Panc1 (cell line): ENCODE measurements around the gene TRIM62. TPM values are rescaled to one million over a fixed set of nuclear protein-coding genes. Genes with fewer than 3 reads are reported as not detected.

Experiments used
- ATAC-seq: fragments of 200-7000 bp; cut with Tn5 transposase; 2 replicates; pipeline ENCODE4 v1.9.1; 2020; ENCODE audit warnings: mild to moderate bottlenecking, moderate library complexity
- BruUV-seq: library from RNA; stranded (reverse); fragments of 400-500 nt; replicated peaks from 2 replicates; lab custom pipeline; 2021; lab: Mats Ljungman, UMichigan
- CTCF ChIA-PET: fragments of 300-600 bp; sonication (Branson Sonifier 250); formaldehyde crosslinking; loops from one replicate; lab custom pipeline; 2022; ENCODE audit warnings: antibody characterized with exemption; lab: Charles Lee
- POLR2A ChIA-PET: fragments of 300-600 bp; sonication (Branson Sonifier 250); formaldehyde crosslinking; loops from one replicate; lab custom pipeline; 2022; ENCODE audit warnings: antibody characterized with exemption; lab: Charles Lee
- DNase-seq: peaks from one replicate; pipeline ENCODE4 v3.0.0-alpha.2; 2010; ENCODE audit warnings: low read depth, low spot score
- H3K27ac ChIP-seq: 2 replicates; pipeline ENCODE4 v1.5.1; 2011; ENCODE audit warnings: mild to moderate bottlenecking, low read length, inconsistent platforms
- H3K27me3 ChIP-seq: fragments of 200-500 bp; sonication (Bioruptor generic); 2 replicates; pipeline ENCODE4 v1.6.0; 2014; ENCODE audit warnings: low read length, inconsistent platforms; ENCODE audit not compliant: control insufficient read depth, insufficient read depth
- H3K36me3 ChIP-seq: fragments of 200-500 bp; sonication (Bioruptor generic); 2 replicates; pipeline ENCODE4 v1.5.1; 2014; ENCODE audit warnings: inconsistent platforms, mild to moderate bottlenecking, low read length, moderate library complexity; ENCODE audit not compliant: control insufficient read depth, insufficient read depth
- H3K4me1 ChIP-seq: 2 replicates; pipeline ENCODE4 v1.5.1; 2011; ENCODE audit warnings: inconsistent platforms, mild to moderate bottlenecking, low read length, moderate library complexity; ENCODE audit not compliant: control insufficient read depth, insufficient read depth
- H3K4me3 ChIP-seq, 2 experiments: 2 replicates each; pipeline ENCODE4 v1.5.1; 2011 to 2012; ENCODE audit warnings: low read depth in 2 of 2, low read length in 2 of 2, mild to moderate bottlenecking in 2 of 2, inconsistent platforms in 1 of 2, moderate library complexity in 1 of 2
- H3K9me3 ChIP-seq: fragments of 200-500 bp; sonication (Bioruptor generic); 2 replicates; pipeline ENCODE4 v1.5.1; 2014; ENCODE audit warnings: low read depth, mild to moderate bottlenecking, inconsistent platforms, low read length, moderate library complexity; ENCODE audit not compliant: control insufficient read depth, insufficient read depth
- CTCF ChIP-seq: fragments of 450-650 bp; IDR thresholded peaks from 2 replicates; pipeline ENCODE4 v1.5.1; 2017; ENCODE audit warnings: mild to moderate bottlenecking
- POLR2AphosphoS5 ChIP-seq: IDR thresholded peaks from 2 replicates; pipeline ENCODE4 v1.6.1; 2012; ENCODE audit warnings: mild to moderate bottlenecking, low read depth, low read length, moderate library complexity
- REST ChIP-seq, 2 experiments: IDR thresholded peaks; 2 replicates each; pipeline ENCODE4 v1.6.1; 2011 to 2012; ENCODE audit warnings: low read depth in 2 of 2, control low read depth in 1 of 2, low read length in 1 of 2, mild to moderate bottlenecking in 1 of 2, moderate library complexity in 1 of 2; ENCODE audit not compliant: insufficient read depth in 1 of 2
- SIN3A ChIP-seq: IDR thresholded peaks from 2 replicates; pipeline ENCODE4 v1.6.1; 2012; ENCODE audit warnings: low read depth, mild to moderate bottlenecking, low read length, moderate library complexity, borderline replicate concordance; ENCODE audit not compliant: insufficient read depth
- TCF7L2 ChIP-seq: IDR thresholded peaks from 2 replicates; pipeline ENCODE4 v1.6.1; 2011; ENCODE audit warnings: mild to moderate bottlenecking, low read depth, low read length, inconsistent platforms
- in situ Hi-C: cut with HindIII; loops from 2 replicates; pipeline ENCODE4 v1.10.0; 2016; ENCODE audit warnings: low sequenced_read_pairs, low pct_unique_long_range_greater_than_20kb
- intact Hi-C: fragments of 100-400 bp; cut with micrococcal nuclease; formaldehyde crosslinking; loops from one replicate; pipeline ENCODE4 v1.10.0; 2022; ENCODE audit not compliant: unreplicated experiment
- total RNA-seq: library from RNA; stranded (reverse); gene quantifications from one replicate; pipeline ENCODE4 v1.2.1, GENCODE V29; 2021; ENCODE audit not compliant: unreplicated experiment

TRIM62 gene
- total RNA-seq, 1 experiment from 2014 or later, result 7.4 TPM

- CTCF ChIA-PET, result no interaction called here
- no TSS peak for BruUV-seq
- H3K27me3 ChIP-seq, result peaks cover 5% of the 10 kb centered on the region; the same call in 1 of the 2 replicates
- in situ Hi-C loops, result no loop called here
- H3K4me1 ChIP-seq, result peaks cover 4% of the 10 kb centered on the region; the same call in 1 of the 2 replicates
- H3K9me3 ChIP-seq, result no peaks in the 10 kb centered on the region
- no peak overlapping the region for H3K4me3 ChIP-seq
- no peak overlapping the region for H3K27ac ChIP-seq
- TF ChIP-seq REST (IDR thresholded peaks at IDR 0.05; ENCODE audit: insufficient read depth in 1 of 2, low read depth in 2 of 2, low read length in 1 of 2), result no peak
- no peak for TF ChIP-seq CTCF
- TF ChIP-seq POLR2AphosphoS5, result no peak
- TF ChIP-seq TCF7L2, result no peak
- TF ChIP-seq SIN3A, result no peak
- DNase-seq (no peak), ATAC-seq (no peak)
- intact Hi-C loops, result no loop called here
- POLR2A ChIA-PET, result no interaction called here
- H3K36me3 ChIP-seq, result no peaks in the 10 kb centered on the region
Observed at GRCh38 chr1:33185541-33185940, 3.7 kb upstream of the TRIM62 start.

- Histone ChIP-seq H3K27ac (no peak overlapping the region), H3K4me3 (no peak overlapping the region), H3K4me1 (peaks cover 8% of the 10 kb centered on the region), H3K36me3 (no peaks in the 10 kb centered on the region), H3K27me3 (peaks cover 5% of the 10 kb centered on the region; the same call in 1 of the 2 replicates), H3K9me3 (no peaks in the 10 kb centered on the region)
- CTCF ChIA-PET, result no interaction called here
- POLR2A ChIA-PET, result no interaction called here
- intact Hi-C loops (no loop called here), in situ Hi-C loops (no loop called here)
- BruUV-seq, result no TSS peak
- TF ChIP-seq TCF7L2 (no peak), SIN3A (no peak), REST (IDR thresholded peaks at IDR 0.05; ENCODE audit: insufficient read depth in 1 of 2, low read depth in 2 of 2, low read length in 1 of 2) (no peak), CTCF (no peak), POLR2AphosphoS5 (no peak)
- ATAC-seq (no peak), DNase-seq (no peak)
Observed at GRCh38 chr1:33183306-33183705, 1.5 kb upstream of the TRIM62 start.
